Stimulated activated CD8-positive, alpha-beta memory T cell treated with anti-CD3 and anti-CD28 coated beads, Interleukin-12 subunit alpha, Interleukin-12 subunit beta, amount 100 ng/mL, for 24 hours (primary cell): Measurements from ENCODE around the gene TMEM39A.
A peak's percentile ranks its signal among the peaks of the same experiment; 100 is the strongest.

Source experiments
- DNase-seq: peaks from one replicate; pipeline ENCODE4 v3.0.0-alpha.2; 2020; ENCODE audit errors: extremely low read depth

The TMEM39A gene

GRCh38 chr3:119463171-119464169 lies at the start of gene TMEM39A:
TMEM39A (minus strand) TSS chr3:119463615; CDS start chr3:119462074, 1,541 bp downstream.
- DNase-seq = peak; percentile 98

- no peak for DNase-seq
These were observed 47.3 kb upstream of the TMEM39A start for GRCh38 chr3:119510690-119511089.

GRCh38 chr3:119508172-119508845 lies 44.9 kb upstream of the TMEM39A start:
- no peak for DNase-seq

- no peak for DNase-seq
These were observed 44.0 kb upstream of the TMEM39A start for GRCh38 chr3:119507404-119507803.

GRCh38 chr3:119506631-119507030 lies 43.2 kb upstream of the TMEM39A start:
- no peak for DNase-seq

DNA sequence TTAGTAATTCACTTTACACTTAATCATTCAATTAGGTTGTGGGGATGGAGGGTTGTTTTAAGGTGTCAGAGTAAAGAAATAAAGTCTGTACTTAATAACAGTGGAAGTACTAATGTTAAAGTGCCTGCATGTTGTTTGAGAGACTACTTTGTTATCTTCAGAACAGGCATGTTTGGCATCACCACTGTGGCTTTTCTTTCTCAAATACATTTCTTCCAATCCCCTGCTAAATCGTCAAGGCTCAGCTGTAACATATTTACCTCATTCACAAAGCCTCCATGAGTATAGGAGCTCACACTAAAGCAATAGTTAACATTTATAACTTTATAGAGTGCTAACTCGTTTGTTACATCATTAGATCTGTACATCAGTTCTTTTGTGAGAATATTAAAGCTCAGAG lies 37.5 kb upstream of the TMEM39A start:
- DNase-seq = no peak

DNA sequence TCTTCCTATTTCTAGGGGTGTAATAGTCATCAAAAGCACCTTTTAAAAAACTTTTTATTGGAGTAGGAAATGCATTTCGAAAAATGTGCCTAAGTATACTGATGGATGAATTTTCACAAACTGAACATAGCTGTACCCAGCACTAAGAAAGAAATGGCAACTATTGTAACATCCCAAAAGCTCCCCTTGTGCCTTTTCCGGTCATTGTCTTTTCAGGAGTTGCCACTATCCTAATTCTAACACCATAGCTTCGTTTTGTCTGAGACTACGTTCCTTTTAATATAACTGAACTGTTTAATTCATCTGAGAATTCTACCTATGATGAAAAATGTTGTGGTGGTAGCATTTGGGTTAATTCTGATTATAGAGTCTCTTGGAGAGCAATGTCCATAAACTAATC lies 36.9 kb upstream of the TMEM39A start:
- DNase-seq = no peak

DNA sequence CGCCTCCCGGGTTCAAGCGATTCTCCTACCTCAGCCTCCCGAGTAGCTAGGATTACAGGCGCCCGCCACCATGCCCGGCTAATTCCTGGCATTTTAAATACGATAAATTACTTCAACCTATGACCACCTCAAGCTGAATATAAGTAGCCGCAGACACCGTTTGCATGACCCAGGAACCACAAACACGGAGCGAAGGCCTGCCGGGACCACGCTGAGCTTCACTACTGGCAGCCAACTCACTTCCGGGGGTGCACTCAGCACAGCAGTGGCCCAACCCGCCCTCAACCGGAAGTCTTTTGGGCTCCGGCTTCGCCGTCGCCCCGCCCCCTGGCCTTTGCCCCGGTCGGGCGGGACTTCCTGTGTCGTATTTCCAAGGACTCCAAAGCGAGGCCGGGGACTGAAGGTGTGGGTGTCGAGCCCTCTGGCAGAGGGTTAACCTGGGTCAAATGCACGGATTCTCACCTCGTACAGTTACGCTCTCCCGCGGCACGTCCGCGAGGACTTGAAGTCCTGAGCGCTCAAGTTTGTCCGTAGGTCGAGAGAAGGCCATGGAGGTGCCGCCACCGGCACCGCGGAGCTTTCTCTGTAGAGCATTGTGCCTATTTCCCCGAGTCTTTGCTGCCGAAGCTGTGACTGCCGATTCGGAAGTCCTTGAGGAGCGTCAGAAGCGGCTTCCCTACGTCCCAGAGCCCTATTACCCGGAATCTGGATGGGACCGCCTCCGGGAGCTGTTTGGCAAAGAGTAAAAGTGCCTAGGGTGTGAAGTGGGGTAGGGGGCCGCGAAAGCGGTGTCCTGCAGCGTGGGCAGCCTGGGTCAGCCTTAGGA lies 35.0 kb upstream of the TMEM39A start, which contains the start of gene TIMMDC1:
Gene TIMMDC1, plus strand, starts transcription at position 362 of the 826 bp plus-strand sequence. Its CDS starts 187 bp downstream, at position 549.
- peak; percentile 94 for DNase-seq

DNA sequence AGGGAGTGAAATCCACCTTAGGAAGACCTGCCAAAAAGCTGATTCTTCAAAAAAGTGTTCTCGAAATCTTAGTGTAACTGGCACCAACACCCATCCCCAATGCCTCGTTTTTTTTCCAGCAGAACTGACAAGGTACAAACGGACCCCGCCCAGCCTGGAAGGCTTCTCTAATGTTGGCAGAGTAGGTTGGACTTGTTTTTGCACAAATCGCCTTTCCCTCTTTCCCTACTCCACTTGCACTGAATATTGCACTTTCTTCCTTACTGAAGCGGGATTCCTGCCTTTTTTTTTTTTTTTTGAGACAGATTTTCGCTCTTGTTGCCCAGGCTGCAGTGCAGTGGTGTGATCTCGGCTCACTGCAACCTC lies 34.4 kb upstream of the TMEM39A start:
- no peak for DNase-seq

DNA sequence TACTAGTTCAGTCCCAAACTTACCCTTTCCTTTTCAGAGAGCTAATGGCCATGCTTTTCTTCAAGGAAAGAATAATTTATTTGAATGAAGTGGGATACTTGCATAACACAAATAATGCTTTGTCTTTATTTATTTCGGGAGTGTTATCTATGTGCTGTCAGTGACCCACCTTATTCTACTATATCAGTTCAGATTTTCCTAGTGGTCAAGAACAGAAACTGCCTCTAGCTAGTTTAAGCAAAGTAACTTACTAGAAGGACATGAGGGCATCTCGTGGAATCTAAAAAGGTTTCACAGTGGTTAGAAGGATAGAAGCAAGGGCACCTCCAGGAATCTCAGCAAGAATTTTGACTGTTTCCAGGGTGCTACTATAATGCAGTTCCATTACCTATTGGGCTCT lies 31.2 kb upstream of the TMEM39A start:
- DNase-seq = no peak

- no peak for DNase-seq
These were observed 29.4 kb upstream of the TMEM39A start for GRCh38 chr3:119492810-119493209.

- DNase-seq = no peak
These were observed 28.7 kb upstream of the TMEM39A start for GRCh38 chr3:119492128-119492527.

DNA sequence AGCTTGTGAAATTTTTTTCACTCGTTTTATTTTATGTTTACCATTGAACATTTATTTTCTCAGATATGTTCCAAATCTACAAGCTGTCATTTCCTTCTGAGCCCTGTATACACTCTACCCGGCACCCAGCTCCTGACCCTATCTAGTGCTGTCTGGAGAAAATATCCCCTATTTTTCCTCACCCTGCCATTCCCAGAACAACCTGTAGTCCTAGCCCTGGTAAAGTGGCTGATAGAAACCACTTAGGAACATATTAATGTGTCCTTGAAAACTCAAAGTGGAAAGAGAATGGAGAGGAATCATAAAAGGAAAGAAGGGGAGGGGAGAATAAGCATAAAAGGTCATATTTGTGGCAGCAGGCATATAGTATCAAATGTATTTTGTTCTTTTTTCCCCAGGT lies 26.7 kb upstream of the TMEM39A start:
- DNase-seq = no peak

- no peak for DNase-seq
These were observed 22.1 kb upstream of the TMEM39A start for GRCh38 chr3:119485563-119485962.

DNA sequence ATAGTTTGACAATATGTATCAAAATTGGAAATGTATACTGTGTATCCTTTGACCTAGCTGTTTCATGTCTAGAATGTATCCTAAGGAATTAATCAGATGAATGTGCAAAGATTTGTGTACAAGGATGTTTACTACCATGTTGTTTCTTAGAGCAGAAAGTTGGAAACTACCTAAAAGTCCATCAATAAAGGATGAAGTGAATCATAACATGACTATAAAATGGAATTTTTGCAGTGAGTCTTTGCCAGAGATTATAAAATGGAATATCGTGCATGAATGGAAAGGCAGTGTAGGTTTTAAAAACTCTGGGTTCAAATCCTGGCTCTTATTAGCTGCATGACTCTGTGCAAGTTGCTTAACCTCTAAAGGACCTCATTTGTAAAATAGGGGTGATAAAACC lies 19.7 kb upstream of the TMEM39A start:
- no peak for DNase-seq

DNA sequence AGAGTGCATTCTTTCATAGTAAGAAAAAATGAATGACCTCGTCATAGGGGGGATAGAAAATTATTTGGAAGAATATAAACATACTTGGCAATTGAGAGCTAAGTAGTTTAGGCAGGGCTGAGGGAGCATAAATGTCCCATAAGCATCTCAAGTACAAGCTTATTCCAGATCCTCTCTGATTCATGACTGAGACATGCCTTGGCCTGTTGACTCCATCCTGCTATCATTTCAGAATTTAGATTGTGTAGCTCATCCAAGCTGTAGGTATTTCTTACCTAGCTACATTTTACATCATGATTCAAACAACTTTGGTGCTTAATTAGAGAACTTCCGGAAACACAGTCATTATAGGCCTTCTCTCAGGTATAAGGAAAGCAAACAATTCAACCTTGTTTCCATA lies 17.7 kb upstream of the TMEM39A start:
- no peak for DNase-seq

DNA sequence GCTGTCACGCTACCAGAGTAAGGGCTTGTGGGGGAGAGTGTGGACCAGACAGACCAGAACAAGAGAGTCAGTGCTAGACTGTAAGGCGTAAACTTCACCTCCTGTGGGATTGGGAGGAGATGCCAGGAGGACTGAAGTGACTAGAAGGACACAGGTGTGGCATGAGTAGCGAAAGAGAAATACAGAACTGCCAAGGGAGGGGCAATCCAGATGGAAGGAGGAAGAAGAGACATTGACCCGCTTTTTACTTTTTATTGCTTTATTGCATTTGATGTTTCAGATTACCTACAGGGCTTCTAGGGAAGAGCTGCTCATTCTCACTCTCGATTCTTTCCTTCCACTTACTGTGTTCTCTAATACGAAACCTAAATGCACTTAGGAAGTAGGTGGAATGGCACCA lies 7.5 kb upstream of the TMEM39A start:
- DNase-seq = no peak

DNA sequence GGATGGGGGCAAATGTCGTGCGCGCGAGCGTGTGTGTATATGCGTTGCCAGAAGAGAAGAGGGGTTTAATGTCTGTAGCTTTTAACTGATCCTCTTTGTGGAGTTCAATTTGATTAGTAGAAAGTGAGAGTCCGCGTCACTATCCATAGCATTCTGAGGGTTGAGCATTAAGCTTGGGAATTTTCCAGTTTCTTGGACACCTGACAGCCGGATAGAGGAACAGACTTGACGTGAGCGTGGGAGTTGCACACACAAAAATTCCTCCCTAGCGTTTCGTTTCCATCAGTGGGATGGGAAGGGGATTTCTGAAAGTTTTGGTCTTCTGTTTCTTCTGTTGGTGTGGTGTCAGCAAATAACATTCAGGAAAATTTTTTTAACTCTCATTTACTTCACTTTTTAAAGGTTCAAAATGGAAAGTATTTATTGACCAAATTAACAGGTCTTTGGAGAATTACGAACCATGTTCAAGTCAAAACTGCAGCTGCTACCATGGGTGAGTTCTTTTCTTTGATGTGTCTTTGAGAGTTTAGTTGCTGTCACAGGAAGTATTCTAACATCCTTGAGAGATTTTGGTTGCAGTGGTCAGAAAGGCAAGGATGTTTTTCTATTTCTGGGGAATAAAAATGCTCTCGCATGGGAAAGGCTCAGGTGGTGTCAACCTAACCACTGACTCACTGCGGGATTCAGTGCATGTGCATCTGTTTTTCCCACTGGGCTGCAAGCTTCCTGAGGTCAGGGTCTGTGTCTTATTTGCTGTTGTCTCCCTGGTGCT lies 6.2 kb upstream of the TMEM39A start:
- no peak for DNase-seq

DNA sequence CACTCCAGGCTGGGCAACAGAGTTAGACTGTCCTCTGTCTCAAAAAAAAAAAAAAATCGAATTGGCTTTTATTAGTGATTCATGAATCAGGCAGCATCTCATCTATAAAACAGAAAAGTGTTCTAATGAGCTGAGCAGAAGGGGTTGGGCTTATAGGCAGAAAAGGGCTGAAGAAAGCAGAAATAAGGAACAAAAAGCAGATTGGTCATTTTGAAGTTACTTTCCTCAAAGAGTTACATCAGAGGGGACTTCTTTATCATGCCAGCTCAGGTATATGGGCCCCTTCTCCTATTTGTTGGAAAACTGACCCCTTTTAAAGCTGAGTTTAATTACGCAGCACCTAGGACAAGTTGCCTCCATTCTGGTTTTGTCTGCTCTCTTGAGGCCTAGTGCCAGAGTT lies 4.6 kb upstream of the TMEM39A start:
- DNase-seq = no peak

DNA sequence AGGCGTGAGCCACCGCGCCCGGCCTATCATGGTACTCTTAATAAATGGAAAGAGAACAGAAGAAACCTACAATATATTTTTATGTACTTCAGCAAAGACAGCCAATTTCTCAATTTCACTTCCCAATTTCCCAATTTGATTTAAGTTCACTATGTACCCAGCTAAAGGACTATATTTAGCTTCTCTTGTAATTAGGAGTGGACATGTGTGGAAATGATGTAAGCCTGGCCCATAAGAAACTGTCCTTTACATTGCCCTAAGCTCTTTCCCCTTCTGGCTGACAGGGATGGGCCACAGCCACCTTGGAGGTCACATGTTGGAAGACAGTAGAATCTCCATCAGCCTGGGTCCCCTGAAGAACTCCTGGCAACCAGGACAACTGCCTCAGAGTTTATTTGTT lies 6.2 kb downstream of the TMEM39A start:
- no peak for DNase-seq

GRCh38 chr3:119456469-119456868 lies 6.9 kb downstream of the TMEM39A start:
- DNase-seq = no peak
